Hematopoietic multipotent progenitor cell treated with erythropoietin and hydrocortisone succinate and interleukin-3 and kit ligand, for 6 days (in vitro differentiated cells): ENCODE results near the gene ZNG1E.
"Not testable (repeated sequence)": the region's sequence is repeated elsewhere in the genome, so short reads cannot be mapped to it uniquely, and the experiment has no call there.

ENCODE experiments used
- DNase-seq: peaks from one replicate; pipeline ENCODE4 v3.0.0-alpha.2; 2015

The ZNG1E gene

GRCh38 chr9:65675589-65676021, at the start of gene ZNG1E:
ZNG1E (plus strand) TSS chr9:65675928; CDS start chr9:65675977, 49 bp downstream.
- DNase-seq = peak; percentile 47

DNA sequence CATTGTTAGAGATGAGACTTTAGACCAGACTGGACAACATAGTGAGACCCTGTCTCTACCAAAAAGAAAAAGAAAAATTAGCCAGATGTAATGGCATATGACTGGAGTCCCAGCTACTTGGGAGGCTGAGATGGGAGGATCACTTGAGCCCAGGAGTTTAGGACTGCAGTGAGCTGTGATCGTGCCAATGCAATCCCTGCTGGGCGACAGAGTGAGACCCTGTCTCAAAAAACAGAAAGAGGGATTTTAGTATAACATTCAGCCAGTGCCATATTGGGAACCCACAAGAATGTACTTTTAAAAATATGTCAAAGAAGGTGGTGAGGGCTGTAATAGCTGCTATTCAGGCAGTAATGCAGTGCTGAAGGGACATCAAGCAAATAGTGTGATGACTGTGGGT, 2.1 kb upstream of the ZNG1E start:
- DNase-seq = not testable (repeated sequence)

DNA sequence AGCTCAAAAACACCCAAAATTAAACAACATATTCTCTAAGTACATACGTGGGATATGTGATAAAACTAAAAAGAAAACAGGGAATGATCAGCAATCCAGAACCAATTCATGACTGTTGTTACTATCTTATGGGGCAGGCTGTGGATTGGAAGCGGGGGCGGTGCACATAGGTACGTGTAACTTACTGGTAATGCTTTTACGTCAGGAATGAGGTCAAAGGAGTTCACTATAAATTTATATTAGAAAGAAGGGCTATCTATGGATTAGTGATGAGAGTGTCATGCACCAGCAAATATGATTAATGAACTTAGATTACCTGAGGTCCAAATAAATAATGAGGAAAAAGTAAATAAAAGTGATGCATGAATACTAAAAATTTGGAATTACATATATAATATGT, 710 bp upstream of the ZNG1E start:
- DNase-seq = peak; percentile 2

DNA sequence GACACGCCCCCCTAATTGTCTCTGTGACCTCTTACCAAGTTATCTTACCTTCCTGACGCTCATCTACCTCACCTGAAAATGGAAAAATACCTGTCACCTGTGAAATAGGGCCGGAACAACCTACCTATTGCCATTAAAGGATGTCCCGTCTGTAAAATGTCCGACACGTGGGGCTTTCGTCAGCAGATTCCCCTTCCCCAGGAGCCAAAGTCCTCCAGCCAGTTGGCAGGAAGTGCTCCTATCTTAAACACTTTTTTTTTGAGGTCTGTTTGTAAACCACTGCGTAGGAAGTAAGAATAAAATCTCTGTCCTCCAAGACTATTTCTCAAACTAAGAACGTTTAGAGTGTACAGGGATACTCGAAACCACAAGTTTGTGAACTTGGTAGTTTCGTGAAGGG, 661 bp downstream of the ZNG1E start:
- DNase-seq = not testable (repeated sequence)

DNA sequence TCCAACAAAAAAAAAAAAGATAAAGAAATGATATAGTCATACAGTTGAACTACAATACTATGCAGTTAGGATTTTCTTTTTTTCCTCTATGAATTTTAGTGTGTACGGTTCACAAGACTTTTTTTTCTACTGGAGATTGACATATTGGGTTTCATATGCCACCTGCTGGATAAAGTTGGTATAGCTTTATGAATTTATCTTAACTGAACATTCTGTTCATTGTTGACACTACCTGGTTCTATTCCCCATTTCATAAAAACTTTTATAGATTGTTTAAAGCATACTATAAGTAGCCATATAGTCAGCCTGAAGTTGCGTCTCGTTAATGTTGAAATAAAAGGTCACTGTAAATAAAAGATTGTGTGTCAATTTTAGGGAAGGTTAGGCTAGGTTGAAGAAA, 2.8 kb downstream of the ZNG1E start:
- not testable (repeated sequence) for DNase-seq

GRCh38 chr9:65703550-65703949, 27.8 kb downstream of the ZNG1E start:
- DNase-seq = not testable (repeated sequence)

- DNase-seq = not testable (repeated sequence)
Measured at GRCh38 chr9:65714445-65714844, 38.7 kb downstream of the ZNG1E start.

DNA sequence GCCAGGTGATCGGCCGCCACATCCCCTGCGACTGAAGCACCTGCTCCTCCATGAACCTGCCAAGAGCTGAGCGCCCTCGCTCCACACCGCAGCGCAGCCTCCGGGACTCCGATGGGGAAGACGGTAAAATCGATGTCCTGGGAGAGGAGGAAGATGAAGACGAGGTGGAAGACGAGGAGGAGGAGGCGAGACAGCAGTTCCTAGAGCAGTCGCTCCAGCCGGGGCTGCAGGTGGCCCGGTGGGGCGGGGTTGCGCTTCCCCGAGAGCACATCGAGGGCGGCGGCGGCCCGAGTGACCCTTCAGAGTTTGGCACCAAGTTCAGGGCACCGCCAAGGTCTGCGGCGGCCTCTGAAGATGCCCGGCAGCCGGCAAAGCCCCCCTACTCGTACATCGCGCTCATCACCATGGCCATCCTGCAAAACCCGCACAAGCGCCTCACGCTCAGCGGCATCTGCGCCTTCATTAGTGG, 61.4 kb downstream of the ZNG1E start, which contains the start of gene FOXD4L4:
Gene FOXD4L4 (plus strand): TSS at position 51 of the 469 bp plus-strand sequence. CDS start 0 bp downstream, at position 51.
- DNase-seq = not testable (repeated sequence)

DNA sequence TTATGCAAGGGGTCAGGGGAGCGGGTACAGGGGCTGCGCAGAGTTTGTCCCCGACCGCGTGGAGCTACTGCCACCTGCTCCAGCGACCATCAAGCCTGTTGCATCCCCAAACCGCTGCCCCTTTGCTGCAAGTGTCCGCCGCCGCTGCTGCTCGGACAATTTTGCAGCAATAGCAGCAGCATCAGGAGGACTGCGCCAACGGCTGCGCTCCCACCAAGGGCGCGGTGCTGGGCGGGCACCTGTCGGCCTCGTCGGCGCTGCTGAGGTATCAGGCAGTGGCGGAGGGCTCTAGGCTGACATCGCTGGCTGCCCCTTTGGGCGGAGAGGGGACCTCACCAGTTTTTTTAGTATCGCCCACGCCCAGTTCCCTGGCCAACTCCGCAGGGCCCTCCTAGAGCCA, 62.4 kb downstream of the ZNG1E start:
- DNase-seq = not testable (repeated sequence)
